SK-N-SH treated with all-trans-retinoic acid at 6 μM for 48 hours (cell line): ENCODE results near the gene CHCHD4.

ENCODE experiments used
- ARNTL ChIP-seq: fragments of 450-650 bp; formaldehyde crosslinking; IDR thresholded peaks from 2 replicates; pipeline ENCODE4 v1.5.0; 2020; ENCODE audit warnings: low read depth, mild to moderate bottlenecking, moderate library complexity, borderline replicate concordance
- BACH2 ChIP-seq: fragments of 250-450 bp; sonication (Bioruptor Pico); IDR thresholded peaks from 2 replicates; pipeline ENCODE4 v1.9.0; 2021; ENCODE audit warnings: mild to moderate bottlenecking, borderline replicate concordance
- CREB5 ChIP-seq: fragments of 250-450 bp; sonication (Bioruptor Pico); IDR thresholded peaks from 2 replicates; pipeline ENCODE4 v1.5.1; 2020; ENCODE audit warnings: low read depth, mild to moderate bottlenecking, moderate library complexity
- CSRNP3 ChIP-seq: fragments of 250-450 bp; sonication (Bioruptor Pico); IDR thresholded peaks from 2 replicates; pipeline ENCODE4 v1.5.1; 2021; ENCODE audit warnings: mild to moderate bottlenecking, moderate library complexity
- GLIS3 ChIP-seq: fragments of 250-450 bp; sonication (Bioruptor Pico); IDR thresholded peaks from 2 replicates; pipeline ENCODE4 v1.5.0; 2020; ENCODE audit warnings: mild to moderate bottlenecking, moderate library complexity
- PATZ1 ChIP-seq: fragments of 250-450 bp; sonication (Bioruptor Pico); IDR thresholded peaks from 2 replicates; pipeline ENCODE4 v1.8.0; 2020; ENCODE audit warnings: mild to moderate bottlenecking, moderate library complexity, borderline replicate concordance
- POU6F1 ChIP-seq: fragments of 250-450 bp; sonication (Bioruptor Pico); IDR thresholded peaks from 2 replicates; pipeline ENCODE4 v1.8.0; 2021; ENCODE audit warnings: low read depth, mild to moderate bottlenecking, moderate library complexity, borderline replicate concordance
- PPARA ChIP-seq: fragments of 250-450 bp; sonication (Bioruptor Pico); IDR thresholded peaks from 2 replicates; pipeline ENCODE4 v1.5.0; 2020; ENCODE audit warnings: mild to moderate bottlenecking, borderline replicate concordance
- RARB ChIP-seq: fragments of 250-450 bp; sonication (Bioruptor Pico); IDR thresholded peaks from 2 replicates; pipeline ENCODE4 v1.8.0; 2021; ENCODE audit warnings: mild to moderate bottlenecking, moderate library complexity
- SNAI2 ChIP-seq: fragments of 250-450 bp; sonication (Bioruptor Pico); IDR thresholded peaks from 2 replicates; pipeline ENCODE4 v1.5.0; 2020; ENCODE audit warnings: mild to moderate bottlenecking, moderate library complexity
- TSHZ2 ChIP-seq: fragments of 250-450 bp; sonication (Bioruptor Pico); IDR thresholded peaks from 2 replicates; pipeline ENCODE4 v1.5.0; 2020; ENCODE audit warnings: mild to moderate bottlenecking, moderate library complexity
- ZFP30 ChIP-seq: fragments of 450-650 bp; formaldehyde crosslinking; IDR thresholded peaks from 2 replicates; pipeline ENCODE4 v1.5.0; 2022; ENCODE audit warnings: mild to moderate bottlenecking, moderate library complexity
- ZNF70 ChIP-seq: fragments of 450-650 bp; formaldehyde crosslinking; IDR thresholded peaks from 2 replicates; pipeline ENCODE4 v1.5.0; 2020; ENCODE audit warnings: mild to moderate bottlenecking, moderate library complexity
- ZNF8 ChIP-seq: fragments of 450-650 bp; formaldehyde crosslinking; IDR thresholded peaks from 2 replicates; pipeline ENCODE4 v1.5.0; 2020; ENCODE audit warnings: mild to moderate bottlenecking, moderate library complexity

DNA sequence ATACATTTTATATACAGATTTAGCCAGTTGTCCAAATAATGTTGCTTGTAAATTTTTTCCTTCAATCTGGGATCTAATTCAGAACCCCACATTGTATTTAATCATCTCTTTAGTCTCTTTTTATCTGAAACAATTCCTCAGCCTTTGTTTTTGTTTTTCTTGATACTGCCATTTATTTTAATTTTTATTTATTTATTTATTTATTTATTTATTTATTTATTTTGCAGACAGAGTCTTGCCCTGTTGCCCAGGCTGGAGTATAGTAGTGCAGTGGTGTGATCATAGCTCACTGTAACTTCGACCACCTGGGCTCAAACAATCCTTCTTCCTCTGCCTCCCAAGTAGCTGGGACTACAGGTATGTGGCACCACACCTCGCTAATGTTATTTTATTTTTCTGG lies 61.5 kb downstream of the CHCHD4 start:
- no peak for TF ChIP-seq ARNTL (CRISPR knock-in tag)
- no peak for TF ChIP-seq ZNF70 (CRISPR knock-in tag)
- no peak for TF ChIP-seq POU6F1 (CRISPR knock-in tag)
- no peak for TF ChIP-seq BACH2 (CRISPR knock-in tag)
- no peak for TF ChIP-seq ZNF8 (CRISPR knock-in tag)
- no peak for TF ChIP-seq PATZ1
- TF ChIP-seq ZFP30 (CRISPR knock-in tag): no peak
- no peak for TF ChIP-seq CREB5 (CRISPR knock-in tag)
- TF ChIP-seq SNAI2 (CRISPR knock-in tag): no peak
- TF ChIP-seq GLIS3 (CRISPR knock-in tag): no peak
- no peak for TF ChIP-seq CSRNP3 (CRISPR knock-in tag)
- no peak for TF ChIP-seq RARB (CRISPR knock-in tag)
- TF ChIP-seq PPARA: no peak
- no peak for TF ChIP-seq TSHZ2 (CRISPR knock-in tag)
